K562 (cell line): ENCODE results near the gene ZDHHC11. TPM values are rescaled to one million over a fixed set of nuclear protein-coding genes. Genes with fewer than 3 reads are reported as not detected.

Experiments
- ASH1L ChIP-seq: fragments of 450-650 bp; IDR thresholded peaks from 2 replicates; pipeline ENCODE4 v1.6.1; 2018; ENCODE audit warnings: borderline replicate concordance, mild to moderate bottlenecking, low read depth; ENCODE audit not compliant: partially characterized antibody
- HNRNPLL ChIP-seq: fragments of 200-400 bp; formaldehyde crosslinking; IDR thresholded peaks from 2 replicates; pipeline ENCODE4 v1.6.1; 2017; ENCODE audit warnings: low read length, low read depth, mild to moderate bottlenecking; ENCODE audit not compliant: poor library complexity, severe bottlenecking
- MBD2 ChIP-seq: sonication (generic); IDR thresholded peaks from 2 replicates; pipeline ENCODE4 v1.6.1; 2016; ENCODE audit warnings: low read depth, borderline replicate concordance
- MEIS2 ChIP-seq: fragments of 450-650 bp; IDR thresholded peaks from 2 replicates; pipeline ENCODE4 v1.6.1; 2014; ENCODE audit warnings: mild to moderate bottlenecking; ENCODE audit not compliant: partially characterized antibody
- MTA3 ChIP-seq: fragments of 450-650 bp; formaldehyde crosslinking; IDR thresholded peaks from 2 replicates; pipeline ENCODE4 v1.6.1; 2017; ENCODE audit warnings: mild to moderate bottlenecking, borderline replicate concordance
- NRF1 ChIP-seq, 2 experiments: fragments of 450-650 bp; IDR thresholded peaks in 1 of 2; conservative IDR thresholded peaks in 1 of 2; 2 replicates each; pipeline ENCODE4 v1.6.1; 2014; ENCODE audit warnings: mild to moderate bottlenecking in 2 of 2
- POLR2A ChIP-seq: fragments of 450-650 bp; conservative IDR thresholded peaks from 2 replicates; pipeline ENCODE4 v1.6.1; 2016
- TBP ChIP-seq: optimal IDR thresholded peaks from 2 replicates; pipeline ENCODE3; 2011; ENCODE audit warnings: low read depth, low read length, improper control_type of control experiment
- polyA plus RNA-seq, 8 experiments: library from polyadenylated mRNA; depleted of rRNA in 4 of 8; stranded (reverse) in 5 of 8; unstranded in 3 of 8; fragments of >200 nt; fragmentation: Nextera tagmentation in 2 of 8; fragmentation: Illumina TruSeq in 1 of 8; extraction: Ambion mirVana in 2 of 8; extraction: Trizol in 1 of 8; gene quantifications; 2 replicates each; pipeline versions ENCODE4 v1.2.1 to v1.2.3, GENCODE V29; 2011 to 2014; ENCODE audit warnings: inconsistent platforms in 1 of 8, missing spikeins in 1 of 8
- total RNA-seq, 7 experiments: library from RNA; depleted of rRNA in 6 of 7; stranded (reverse); fragments of >200 nt in 6 of 7; fragmentation: Illumina TruSeq in 2 of 7; extraction: Trizol in 2 of 7; gene quantifications; 2 replicates each; pipeline versions ENCODE4 v1.2.1 to v1.2.3, GENCODE V29; 2011 to 2021; ENCODE audit warnings: low replicate concordance in 1 of 7
- TF ChIP-seq, protein P1 (sequence below): IDR thresholded peaks from 2 replicates; pipeline ENCODE4 v1.6.1; 2016; ENCODE audit warnings: missing genetic modification characterization, missing compliant biosample characterization
- TF ChIP-seq, protein P2 (sequence below): sonication (generic); formaldehyde crosslinking; IDR thresholded peaks from 2 replicates; pipeline ENCODE4 v1.9.0; 2022; ENCODE audit warnings: mild to moderate bottlenecking, missing genetic modification reagents

ZDHHC11 gene
- total and polyA plus RNA-seq, 9 of the 15 experiments (the other 6 are each of a cell fraction or from before 2014, with no cell fraction given): 0.07 to 2.3 (median 0.52) TPM

DNA sequence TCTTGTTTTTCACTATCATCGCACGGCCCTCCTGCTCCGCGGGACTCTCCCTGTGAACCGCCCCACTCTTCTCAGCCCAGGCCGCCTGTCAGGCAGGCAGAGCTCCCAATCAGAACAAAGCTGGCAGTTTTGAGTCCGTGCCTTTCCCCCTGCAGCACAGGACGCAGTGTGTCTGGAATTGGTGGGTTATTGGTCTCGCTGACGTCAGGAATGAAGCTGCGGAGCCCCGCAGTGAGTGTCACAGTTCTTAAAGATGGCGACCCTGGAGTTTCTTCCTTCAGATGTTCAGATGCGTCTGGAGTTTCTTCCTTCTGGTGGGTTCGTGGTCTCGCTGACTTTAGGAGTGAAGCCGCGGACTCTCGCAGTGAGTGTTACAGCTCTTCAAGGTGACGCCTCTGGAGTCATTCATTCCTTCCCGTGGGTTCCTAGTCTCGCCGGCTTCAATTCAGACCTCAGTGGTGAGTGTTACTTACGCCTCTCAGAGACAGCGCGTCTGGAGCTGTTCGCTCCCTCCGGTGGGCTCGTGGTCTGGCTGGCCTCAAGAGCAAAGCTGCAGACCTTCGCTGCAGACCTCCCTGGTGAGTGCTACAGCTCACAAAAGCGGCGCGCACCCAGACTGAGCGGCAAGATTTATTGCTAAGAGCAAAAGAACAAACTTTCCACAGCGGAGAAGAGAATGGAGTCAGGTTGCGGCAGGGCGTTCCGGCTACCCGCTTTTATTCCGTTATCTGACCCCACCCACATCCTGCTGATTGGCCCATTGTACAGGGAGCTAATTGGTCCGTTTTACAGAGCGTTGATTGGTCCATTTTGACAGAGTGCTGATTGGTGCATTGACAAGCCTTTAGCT lies 73.7 kb downstream of the ZDHHC11 start (continued):
- TF ChIP-seq, protein P1, sequence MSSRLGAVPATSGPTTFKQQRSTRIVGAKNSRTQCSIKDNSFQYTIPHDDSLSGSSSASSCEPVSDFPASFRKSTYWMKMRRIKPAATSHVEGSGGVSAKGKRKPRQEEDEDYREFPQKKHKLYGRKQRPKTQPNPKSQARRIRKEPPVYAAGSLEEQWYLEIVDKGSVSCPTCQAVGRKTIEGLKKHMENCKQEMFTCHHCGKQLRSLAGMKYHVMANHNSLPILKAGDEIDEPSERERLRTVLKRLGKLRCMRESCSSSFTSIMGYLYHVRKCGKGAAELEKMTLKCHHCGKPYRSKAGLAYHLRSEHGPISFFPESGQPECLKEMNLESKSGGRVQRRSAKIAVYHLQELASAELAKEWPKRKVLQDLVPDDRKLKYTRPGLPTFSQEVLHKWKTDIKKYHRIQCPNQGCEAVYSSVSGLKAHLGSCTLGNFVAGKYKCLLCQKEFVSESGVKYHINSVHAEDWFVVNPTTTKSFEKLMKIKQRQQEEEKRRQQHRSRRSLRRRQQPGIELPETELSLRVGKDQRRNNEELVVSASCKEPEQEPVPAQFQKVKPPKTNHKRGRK (tag): no peak
- TF ChIP-seq MEIS2: peak; percentile 87
- peak; percentile 36; the same call in 1 of the 2 replicates for TF ChIP-seq MBD2
- TF ChIP-seq ASH1L: peak; percentile 47
- peak; percentile 55 for TF ChIP-seq POLR2A
- peak; percentile 63 for TF ChIP-seq TBP
- TF ChIP-seq, protein P2, sequence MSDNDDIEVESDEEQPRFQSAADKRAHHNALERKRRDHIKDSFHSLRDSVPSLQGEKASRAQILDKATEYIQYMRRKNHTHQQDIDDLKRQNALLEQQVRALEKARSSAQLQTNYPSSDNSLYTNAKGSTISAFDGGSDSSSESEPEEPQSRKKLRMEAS (CRISPR knock-in tag): no peak
- TF ChIP-seq MTA3: peak; percentile 88; the same call in 1 of the 2 replicates
- 0 out of 4 replicates have a peak, but pooled peaks of 1 of the 2 experiments have one; percentile 37 for TF ChIP-seq NRF1 (conservative IDR thresholded peaks at IDR 0.05 in 1 of 2, IDR thresholded peaks at IDR 0.05 in 1 of 2)
- peak; percentile 18 for TF ChIP-seq HNRNPLL
